Kidney epithelial cell (primary cell): ENCODE data around the gene MINDY2. TPM values are rescaled to one million over a fixed set of nuclear protein-coding genes. Genes with fewer than 3 reads are reported as not detected.

Source experiments
- DNase-seq: peaks from one replicate; pipeline ENCODE4 v3.0.0-alpha.2; 2010; ENCODE audit warnings: low read depth
- H3K27me3 ChIP-seq: 2 replicates; pipeline ENCODE4 v1.6.0; 2011; ENCODE audit warnings: low read length; ENCODE audit not compliant: control insufficient read depth, insufficient read depth
- H3K36me3 ChIP-seq: 2 replicates; pipeline ENCODE4 v1.5.1; 2011; ENCODE audit warnings: low read length; ENCODE audit not compliant: control insufficient read depth, insufficient read depth
- H3K4me3 ChIP-seq: 2 replicates; pipeline ENCODE4 v1.5.1; 2011; ENCODE audit warnings: low read depth, mild to moderate bottlenecking, control low read depth, low read length
- CTCF ChIP-seq: IDR thresholded peaks from 2 replicates; pipeline ENCODE4 v1.5.1; 2011; ENCODE audit warnings: mild to moderate bottlenecking, moderate library complexity, low read length, control low read depth, inconsistent platforms; ENCODE audit not compliant: insufficient read depth, poor library complexity, severe bottlenecking
- total RNA-seq: library from RNA; depleted of rRNA; stranded (reverse); fragments of >200 nt; gene quantifications from 2 replicates; pipeline ENCODE4 v1.2.3, GENCODE V29; 2015

The MINDY2 gene
- total RNA-seq, 1 donor from 2014 or later: 25.7 TPM

- DNase-seq: no peak
- no peaks in the 10 kb centered on the region for H3K36me3 ChIP-seq
- no peak overlapping the region for H3K4me3 ChIP-seq
- peaks cover 3% of the 10 kb centered on the region for H3K27me3 ChIP-seq
- TF ChIP-seq CTCF: no peak
Measured at GRCh38 chr15:58867926-58868325, 96.8 kb downstream of the MINDY2 start.

DNA sequence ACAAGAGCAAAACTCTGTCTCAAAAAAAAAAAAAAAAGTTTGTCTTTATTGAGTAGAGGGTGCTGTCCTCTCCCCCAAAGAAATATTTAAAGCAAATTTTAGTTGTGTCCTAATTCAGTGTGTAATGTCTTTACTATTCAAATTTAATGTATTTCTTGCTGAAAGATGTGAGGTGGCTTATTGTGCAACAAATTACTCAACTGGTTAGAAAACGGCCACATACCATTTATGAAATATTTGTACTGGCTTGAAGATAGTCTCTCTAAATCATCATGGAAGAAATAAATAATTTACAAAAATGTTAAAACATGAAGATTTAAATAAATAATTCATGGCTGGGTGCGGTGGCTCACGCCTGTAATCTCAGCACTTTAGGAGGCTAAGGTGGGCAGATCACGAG, 99.3 kb downstream of the MINDY2 start:
- no peak for TF ChIP-seq CTCF
- Histone ChIP-seq H3K4me3 (no peak overlapping the region), H3K36me3 (no peaks in the 10 kb centered on the region), H3K27me3 (no peaks in the 10 kb centered on the region)
- DNase-seq: no peak

DNA sequence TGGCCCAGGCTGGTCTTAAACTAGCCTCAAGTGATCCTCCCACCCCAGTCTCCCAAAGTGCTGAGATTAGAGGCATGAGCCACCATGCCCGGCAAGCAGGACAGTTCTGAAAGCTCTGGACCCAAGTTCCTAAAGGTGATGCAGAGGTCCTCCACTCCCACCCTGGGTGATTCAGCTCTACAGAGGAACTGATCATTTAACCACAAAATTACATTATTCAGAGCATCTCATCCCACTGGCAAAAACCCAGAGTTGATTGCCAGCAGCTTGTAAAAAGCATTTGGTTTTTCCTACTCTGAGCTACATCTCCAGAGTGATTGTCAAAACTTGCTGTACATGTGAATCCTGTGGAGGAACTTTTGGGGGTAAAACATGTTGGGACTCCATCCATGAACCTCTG, 102.2 kb downstream of the MINDY2 start:
- Histone ChIP-seq H3K36me3 (peaks cover 2% of the 10 kb centered on the region), H3K27me3 (no peaks in the 10 kb centered on the region), H3K4me3 (no peak overlapping the region)
- DNase-seq: no peak
- TF ChIP-seq CTCF: no peak

GRCh38 chr15:58875343-58875742, 104.2 kb downstream of the MINDY2 start:
- Histone ChIP-seq H3K27me3 (no peaks in the 10 kb centered on the region), H3K4me3 (no peak overlapping the region), H3K36me3 (peaks cover 2% of the 10 kb centered on the region)
- TF ChIP-seq CTCF: no peak
- no peak for DNase-seq

DNA sequence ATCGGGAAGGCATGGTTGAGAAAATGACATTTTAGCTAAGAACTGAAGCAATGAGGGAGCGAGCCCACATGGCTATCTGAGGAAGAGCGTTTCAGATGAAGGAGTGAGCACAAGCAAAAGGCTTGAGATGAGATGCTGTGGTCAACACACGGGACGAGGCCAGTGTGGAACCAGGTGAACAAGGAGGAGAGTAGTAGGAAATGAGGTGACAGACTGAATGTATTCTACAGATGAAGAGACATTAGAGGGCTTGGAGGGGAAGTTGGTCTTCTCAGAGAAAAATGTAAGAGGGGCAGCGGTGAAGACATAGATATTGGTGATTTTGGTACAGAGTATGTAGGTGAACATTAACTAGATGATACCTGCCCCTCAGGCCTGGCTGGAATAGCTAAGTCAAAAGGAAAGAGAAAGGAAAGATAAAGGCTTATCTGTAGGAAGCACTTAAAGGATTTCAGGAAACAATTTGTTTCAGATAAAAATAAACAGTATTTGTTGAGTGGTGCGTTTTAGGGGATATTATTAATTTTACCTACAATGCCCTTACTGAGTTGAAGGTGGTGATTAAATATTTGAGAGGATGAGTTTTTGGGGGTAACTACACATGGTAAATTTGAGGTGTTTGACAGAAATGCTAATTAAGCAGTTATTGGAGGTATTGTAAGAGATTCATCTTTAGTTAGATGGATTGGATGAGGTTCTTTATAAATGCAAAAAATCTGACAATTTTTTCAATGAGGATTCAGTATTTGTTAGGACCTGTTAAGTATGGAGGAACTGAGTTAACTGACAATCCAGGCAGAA, 105.4 kb downstream of the MINDY2 start:
- H3K27me3 ChIP-seq: no peaks in the 10 kb centered on the region
- H3K4me3 ChIP-seq: no peak overlapping the region
- H3K36me3 ChIP-seq: peaks cover 2% of the 10 kb centered on the region
- DNase-seq: no peak
- TF ChIP-seq CTCF: no peak
